GM21786 (cell line): ENCODE measurements around the gene OXER1.
A peak's percentile ranks its signal among the peaks of the same experiment; 100 is the strongest.

ENCODE experiments used
- ATAC-seq: cut with Tn5 transposase; IDR thresholded peaks from one replicate; pipeline ENCODE4 v1.9.1; 2021; ENCODE audit not compliant: unreplicated experiment

Gene OXER1, protein sequence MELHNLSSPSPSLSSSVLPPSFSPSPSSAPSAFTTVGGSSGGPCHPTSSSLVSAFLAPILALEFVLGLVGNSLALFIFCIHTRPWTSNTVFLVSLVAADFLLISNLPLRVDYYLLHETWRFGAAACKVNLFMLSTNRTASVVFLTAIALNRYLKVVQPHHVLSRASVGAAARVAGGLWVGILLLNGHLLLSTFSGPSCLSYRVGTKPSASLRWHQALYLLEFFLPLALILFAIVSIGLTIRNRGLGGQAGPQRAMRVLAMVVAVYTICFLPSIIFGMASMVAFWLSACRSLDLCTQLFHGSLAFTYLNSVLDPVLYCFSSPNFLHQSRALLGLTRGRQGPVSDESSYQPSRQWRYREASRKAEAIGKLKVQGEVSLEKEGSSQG

DNA sequence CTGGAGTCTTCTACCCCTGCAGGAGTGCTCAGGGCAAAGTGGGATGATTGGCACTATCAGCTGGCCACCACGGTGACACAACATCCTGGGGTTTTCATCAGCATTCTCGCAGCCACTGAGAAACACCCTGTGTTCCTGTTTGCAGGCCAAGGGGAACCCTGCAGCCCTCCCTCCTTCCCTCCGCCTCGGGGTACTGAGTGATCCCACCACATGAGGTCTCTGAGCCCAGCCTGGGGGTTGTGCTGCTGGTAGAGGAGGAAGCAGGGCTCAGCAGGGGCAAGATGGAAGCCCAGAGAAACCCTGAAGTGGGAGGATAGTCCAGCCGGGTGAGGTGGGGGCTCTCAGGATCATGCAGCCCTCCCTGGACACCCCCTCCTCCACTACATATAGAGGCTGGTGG is at the start of gene OXER1:
Gene OXER1 (minus strand): TSS at position 40 of the 400 bp plus-strand sequence. CDS start 73 bp downstream, outside the sequence.
- no peak for ATAC-seq

DNA sequence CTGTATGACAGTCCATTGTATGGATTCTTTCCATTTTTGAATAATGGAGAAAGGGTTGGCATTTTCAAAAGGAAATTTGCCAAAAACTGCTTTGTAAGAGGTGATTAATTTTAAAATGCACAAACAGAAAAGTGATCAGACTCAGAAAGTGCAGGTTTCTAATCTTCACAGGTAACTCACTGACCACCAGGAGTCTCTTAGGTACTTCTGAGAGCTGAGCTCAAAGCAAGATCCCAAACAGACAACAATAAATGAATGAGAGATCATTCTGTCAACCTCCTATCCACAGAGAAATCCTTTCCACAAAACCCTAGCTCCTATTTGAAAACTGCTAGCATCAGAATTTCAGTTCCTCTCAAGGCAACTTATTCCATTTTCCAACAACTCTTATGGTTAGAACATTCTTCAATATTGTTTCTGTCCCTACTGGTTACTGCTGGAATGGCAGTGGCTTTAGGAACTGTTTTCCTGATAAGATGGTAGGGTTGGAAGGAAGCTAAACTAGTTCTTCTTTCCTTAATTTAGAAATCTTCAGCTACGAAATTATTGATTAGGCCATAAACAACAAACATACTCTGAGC is 49.1 kb upstream of the OXER1 start:
- ATAC-seq, result no peak

DNA sequence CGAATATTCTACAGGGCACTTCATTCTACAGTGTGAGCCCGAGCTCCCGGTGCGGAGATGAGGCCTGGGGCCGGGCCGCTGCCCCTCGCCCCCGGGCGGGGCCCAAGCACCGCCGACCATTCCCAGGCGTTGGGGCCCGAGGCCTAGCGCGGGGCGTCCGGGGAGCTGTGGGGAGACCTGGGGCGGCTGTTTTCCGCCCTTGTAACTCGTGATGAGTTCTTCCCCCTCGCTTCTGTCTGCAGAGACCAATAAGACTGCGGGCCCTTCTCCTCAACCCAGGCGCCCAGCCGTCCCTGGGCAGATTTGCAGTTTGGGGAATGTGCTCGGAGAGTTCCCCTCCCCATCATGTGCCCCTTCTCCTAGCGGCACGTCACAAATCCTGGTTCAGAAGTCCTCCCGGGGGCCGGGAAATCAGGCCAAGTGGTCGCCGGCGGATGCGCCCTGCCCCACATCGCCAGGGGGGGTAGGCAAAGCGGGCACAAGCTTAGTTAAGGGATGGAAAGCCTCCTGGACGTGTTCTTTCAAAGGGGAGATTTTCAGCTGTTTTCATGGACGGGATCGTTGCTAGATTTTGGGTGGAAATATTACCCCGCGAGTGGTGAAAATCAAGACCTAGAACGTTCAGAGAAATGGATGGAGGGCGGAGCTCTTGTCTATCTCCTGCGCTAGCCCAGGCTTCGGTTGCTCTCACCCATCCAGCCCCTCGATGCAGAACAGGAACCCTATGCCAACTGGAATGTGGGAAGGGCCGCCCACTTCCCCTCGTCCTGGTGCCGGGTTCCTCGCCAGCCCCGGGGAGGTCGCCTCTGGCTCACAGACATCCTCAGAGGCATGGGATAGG is 47.3 kb upstream of the OXER1 start:
- peak; percentile 1 for ATAC-seq

DNA sequence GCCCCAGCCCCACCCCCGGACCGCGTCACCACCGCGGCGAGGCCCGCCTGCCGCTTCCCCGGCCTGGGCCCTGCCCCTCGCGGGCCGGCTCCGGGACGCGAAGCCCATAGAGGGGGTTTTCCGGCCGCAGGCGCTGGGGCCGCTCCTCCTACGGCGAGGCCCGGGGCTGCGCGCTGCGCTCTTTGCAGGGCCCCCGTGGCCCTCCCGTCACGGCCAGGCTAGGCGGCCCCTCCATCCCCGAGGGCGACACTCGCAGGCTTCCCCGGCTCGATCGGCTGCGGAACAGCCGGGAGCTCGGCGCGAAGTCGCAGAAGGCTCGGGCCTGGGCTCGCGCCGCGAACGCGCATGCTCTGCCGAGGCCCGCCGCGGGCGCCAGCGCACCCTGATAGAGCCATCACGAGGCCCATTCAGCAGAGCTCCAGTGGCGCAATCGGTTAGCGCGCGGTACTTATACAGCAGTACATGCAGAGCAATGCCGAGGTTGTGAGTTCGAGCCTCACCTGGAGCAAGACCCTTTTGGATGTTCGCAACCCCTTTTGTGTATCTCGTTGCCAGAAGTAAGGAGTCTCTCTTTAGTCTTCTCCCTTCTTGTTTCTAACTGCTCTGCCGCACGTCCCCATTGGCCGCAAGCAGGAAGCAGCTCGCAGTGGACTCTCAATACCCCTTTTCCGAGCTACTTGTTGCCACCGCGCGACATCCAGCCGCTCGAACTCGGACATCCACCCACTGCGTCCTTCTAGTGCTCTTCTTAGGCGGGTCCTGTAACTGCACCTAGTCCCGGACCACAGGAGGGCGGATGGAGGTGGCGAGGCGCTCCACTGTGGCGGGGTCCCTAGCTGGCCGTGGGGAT is 46.4 kb upstream of the OXER1 start:
- peak; percentile 72 for ATAC-seq

DNA sequence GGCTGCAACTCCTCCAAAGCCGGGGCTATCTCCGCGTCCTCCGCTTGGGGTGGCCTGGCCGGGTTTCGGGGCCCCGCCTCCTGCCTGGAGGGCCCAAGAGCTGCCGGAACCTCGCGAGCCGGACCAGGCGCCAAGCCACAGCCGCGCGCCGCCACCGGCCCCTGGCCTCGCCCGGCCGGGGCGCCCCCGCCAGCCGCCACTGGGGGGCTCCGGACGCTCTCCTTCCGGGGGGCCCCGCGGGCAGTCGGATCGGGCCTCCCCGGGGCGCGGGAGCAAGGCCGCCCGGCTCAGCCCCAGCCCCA is 45.8 kb upstream of the OXER1 start:
- peak; percentile 46 for ATAC-seq

DNA sequence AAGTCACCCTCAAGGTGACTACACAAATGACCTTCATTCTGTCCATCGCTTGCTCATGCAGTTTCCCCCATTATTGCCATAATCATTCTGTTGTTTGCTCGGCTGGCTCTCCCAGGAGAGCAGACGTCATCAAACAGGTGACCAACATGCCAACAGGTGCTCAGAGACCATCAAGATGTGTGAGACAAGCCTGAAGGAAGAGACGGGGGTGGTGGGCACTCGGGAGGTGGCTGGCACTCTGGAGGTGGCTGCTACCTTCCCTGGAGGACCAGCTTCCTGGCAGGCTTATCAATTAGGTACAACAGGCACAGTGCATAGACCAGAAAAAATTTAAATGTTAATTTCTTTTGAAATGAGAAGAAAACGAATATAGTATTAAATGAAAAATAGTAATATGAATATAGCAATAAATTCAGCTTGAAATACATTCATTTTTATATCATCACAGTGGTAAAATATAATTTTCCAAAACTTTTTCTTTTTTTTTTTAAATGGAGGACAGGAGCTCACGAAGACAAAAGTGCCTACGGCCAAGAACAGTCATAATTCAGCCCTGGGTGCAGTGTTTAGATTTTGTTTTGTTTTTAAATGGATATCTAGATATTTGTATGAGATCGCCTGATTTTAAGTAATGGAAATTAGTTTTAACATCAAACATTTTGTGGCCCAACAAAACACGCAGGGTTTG is 45.3 kb upstream of the OXER1 start:
- no peak for ATAC-seq

DNA sequence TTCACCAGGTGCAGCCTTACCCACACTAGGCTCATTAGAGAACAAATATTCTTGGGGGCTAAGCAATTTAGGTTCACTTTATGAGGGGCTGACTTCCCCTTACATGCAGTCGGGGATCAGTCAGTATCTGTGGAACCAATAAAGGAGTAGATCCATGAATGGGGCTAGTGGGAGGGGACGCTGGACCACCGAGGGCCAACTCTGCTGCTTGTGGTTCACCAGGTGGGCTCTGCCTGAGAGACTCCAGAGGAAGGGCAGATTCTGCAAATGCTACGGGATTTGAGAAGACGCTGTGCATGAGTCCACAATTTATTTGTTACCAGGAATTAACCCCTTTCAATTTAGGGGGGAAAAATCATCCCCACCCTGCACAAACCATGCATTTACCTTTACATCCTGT is 44.4 kb upstream of the OXER1 start:
- ATAC-seq, result no peak

DNA sequence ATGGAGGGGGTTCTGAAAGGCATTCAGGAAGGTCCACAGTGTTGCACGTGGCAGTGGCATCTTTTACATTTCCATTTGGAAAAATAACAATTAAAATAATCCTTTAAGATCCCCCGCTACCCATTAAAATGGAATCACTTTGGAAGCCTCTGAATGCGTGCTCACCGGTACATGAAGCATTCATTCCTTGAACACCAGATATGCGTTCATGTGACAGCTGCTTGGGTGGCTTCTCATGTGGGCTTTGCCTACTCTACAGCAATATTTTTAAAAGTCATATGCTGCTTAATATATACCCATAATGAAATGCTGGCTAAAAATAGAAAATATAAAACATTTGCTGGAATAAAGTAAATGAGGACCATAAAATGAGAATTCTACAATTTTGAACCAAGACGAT is 42.9 kb upstream of the OXER1 start:
- no peak for ATAC-seq

DNA sequence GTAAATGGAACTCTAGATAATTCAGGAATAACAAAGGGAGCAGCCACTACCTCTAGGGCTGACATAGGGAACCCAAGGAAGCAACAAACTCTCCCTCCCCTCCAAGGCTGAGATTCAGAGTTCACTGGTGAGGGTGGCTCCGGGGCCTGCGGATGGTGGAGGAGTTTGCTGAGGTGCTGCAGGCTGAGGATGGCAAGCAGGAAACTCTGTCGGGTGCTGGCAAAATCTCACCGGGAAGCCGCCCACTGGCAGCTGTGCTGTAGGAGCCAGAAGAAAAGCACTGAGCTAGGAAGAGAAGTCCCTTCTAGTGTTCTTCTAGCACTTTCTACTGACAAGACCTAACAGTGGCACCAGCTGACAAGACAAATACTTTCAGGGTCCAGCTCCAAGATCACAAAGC is 41.0 kb upstream of the OXER1 start:
- no peak for ATAC-seq

DNA sequence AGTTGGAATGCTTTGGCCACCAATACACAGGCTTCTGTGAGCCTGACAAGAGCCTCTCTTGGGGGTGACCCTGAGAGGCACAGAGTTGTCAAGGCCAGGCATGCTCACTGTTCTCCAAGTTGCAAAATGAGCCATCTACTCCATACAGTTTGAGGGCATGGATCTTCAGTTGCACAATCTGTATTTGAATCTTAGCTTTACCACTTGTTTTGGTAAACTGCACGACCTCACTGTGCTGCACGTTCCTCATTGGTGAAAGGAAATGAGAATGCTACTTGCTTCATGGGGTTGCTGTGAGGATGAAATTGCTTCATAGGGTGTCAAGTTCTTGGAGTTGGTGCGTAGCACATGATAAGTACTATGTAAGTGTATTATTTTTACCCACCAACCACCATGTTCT is 40.4 kb upstream of the OXER1 start:
- ATAC-seq, result no peak

DNA sequence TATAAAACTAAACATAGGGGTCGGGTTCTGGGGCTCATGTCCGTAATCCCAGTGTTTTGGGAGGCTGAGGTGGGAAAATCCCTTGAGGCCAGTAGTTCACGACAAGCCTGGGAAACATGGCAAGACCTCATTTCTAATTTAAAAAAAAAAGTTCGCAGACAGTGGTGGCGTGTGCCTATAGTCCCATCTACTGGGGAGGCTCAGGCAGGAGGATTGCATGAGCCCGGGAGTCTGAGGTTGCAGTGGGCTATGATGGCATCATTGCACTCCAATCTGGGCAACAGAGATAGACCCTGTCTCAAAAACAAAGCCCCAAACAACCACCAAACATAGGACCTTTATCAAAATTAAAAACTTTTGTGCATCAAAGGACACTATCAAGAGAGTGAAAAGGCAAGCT is 38.2 kb upstream of the OXER1 start:
- ATAC-seq, result no peak

DNA sequence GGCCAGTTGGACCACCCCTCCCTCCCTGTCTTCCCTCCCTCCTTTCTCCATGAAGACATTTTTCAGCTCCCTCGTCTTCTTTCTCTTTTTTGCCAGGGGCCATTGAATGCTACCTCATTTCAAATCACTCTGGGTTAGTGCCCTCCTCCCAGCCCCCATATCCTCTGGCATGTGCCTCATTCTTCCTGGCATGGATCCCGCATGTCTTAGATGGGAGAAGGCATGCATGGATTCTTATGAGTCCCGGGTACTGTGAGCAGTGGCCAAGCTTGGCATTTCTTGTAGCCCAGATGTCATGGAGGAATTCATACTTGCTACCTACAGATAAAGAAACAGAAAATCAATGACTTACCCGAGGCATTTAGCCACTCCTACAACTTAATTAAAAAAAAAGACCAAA is 37.4 kb upstream of the OXER1 start:
- ATAC-seq, result no peak

DNA sequence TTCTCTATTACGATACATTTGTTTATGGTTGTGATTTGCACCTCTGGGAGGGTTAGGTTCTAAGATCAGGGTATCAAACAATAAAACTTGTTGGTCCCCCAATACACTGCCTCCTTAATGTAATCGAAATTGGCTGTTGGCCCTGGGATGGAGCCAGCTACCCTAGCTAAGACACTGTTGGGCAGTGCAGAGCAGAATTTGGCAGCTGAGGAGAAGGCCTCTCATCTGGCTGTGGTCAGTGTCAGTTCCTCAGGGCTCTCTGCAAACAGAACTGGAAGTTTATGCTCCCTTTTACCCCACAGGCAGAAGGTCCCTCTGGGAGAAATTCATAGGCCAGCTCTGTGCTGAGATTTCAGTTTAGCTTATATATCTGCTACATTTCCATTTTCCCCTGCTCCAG is 37.0 kb upstream of the OXER1 start:
- no peak for ATAC-seq

DNA sequence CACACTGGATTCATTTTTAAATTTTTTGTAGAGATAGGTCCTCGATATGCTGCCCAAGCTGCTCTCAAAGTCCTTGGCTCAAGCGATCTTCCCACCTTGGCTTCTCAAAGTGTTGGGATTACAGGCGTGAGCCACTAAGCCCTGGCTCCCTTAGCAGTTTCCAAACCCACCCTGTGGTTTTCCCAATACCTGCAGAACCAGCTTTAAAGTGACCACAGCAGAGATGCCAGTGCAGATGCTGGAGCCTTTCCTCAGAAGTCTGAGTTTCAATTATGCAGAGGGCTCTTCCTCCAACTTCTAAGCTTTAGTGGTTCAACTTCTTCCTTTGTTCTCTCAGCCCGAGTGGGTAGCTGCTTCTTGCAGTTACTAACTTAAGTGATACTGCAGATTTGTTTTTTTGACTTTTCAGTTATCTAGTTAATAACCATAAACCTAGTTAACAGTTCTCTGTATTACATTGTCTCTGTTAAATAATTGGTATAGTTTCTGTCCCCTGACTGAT is 36.6 kb upstream of the OXER1 start:
- ATAC-seq, result no peak

DNA sequence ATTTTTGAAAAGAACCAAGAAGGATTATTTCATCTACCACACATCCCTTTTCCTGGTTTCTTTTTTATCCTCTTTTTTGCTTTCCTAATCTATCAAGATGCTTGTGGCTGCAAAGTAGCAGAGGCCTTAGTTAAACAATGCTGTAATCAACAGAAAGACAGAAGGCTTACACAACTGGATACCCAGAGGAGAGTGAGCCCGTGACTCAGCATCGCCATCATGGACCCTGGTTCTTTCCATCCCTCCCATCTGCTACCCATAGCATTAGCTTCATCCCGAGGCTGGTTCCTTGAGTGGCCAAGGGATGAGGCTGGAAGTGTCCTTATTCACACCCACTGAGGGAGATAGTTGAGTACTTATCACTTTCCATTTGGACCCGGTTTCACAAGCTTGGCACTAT is 35.9 kb upstream of the OXER1 start:
- ATAC-seq, result no peak

DNA sequence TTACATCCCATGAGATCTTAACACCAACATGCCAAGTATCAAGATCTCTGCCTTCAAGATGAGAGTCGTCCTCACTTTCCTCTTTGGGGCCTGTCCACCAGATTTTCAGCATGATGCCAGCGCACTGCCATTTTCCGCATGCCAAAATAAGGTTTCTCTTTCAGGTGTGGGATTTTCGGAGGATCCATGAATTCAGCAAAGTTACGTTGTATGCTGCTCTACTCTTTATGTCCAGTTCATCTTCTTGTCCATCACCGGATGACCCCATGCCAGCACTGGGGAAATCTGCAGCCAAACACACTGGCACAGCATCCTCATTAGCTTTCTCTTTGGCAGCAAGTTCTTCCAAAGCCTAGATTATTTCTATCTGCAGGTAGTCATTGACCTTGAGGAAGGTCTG is 33.3 kb upstream of the OXER1 start:
- ATAC-seq, result no peak

DNA sequence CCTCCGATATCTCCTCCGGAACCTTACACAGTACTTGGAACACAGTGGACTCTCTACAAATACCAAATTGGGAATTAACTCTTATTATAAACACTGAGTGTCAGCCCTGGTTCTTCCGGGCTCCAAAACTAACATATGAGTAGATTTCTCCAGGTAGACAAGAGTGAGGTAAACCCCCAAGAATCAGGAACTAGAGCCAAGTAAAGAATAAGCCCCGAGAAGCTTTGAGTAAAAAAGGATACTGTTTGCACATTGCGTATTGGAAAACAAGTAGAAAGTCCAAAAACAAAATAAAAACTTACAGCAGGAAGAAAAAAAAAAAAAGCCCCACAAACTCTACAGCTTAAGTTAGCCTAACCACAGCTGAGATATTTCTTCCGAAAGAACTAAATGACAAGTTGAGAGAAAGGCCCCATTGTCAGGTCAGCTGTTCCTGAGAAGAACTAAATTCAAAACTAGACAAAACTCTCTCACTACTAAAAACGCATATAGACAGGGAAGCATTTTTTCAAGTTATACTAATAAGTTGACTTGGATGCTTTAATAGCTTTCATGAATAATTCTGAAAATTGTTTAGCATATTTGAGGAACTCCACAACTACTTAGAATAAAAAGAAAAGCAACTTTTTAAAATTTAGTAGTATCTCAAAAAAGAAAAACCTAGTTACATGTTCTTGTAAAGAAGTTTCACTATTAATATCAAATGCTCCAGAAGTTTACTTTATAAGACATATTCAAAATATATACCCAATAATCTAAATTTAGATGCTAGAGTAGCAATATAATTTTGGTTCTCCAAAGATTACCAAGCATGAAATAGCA is 32.7 kb upstream of the OXER1 start:
- peak; percentile 36 for ATAC-seq

DNA sequence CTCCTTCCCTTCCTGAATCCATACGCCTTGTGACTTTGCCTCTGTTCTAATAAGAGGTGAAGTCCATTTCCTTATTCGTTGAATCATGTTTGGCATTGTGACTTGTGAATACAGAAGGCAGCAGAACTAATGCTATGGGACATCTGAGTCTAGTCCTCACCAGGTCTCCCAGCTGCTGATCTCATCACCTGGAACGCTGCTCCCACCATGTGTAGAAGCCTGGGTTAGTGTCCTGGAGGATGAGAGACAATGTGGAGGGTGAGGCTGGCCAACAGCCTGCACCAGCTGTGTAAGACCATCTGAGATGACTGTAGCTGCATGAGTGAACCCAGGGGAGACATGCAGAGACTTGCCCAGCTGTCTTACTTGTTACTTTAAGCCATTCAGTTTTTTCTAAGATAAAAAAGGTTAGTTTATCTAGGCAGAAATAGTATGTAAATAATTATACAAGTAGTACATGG is 31.9 kb upstream of the OXER1 start:
- ATAC-seq, result peak; percentile 31

DNA sequence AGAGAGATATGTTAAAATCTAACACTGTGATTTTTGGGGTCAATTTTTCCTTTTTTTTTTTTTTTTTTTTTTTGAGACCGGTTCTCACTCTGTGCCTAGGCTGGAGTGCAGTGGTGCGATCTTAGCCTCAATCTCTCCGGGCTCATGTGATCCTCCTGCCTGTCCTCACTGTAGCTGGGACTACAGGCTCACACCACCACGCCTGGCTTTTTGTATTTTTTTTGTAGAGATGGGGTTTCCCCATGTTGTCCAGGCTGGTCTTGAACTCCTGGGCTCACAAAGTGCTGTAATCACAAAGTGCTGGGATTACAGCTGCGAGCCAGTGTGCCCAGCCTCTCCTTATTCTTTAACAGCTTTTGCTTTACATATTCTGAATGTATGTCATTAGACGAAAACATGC is 31.3 kb upstream of the OXER1 start:
- ATAC-seq, result no peak
